WTC11 (cell line): ENCODE results near the gene FBRSL1. TPM values are rescaled to one million over a fixed set of nuclear protein-coding genes. Genes with fewer than 3 reads are reported as not detected.
"Not testable (repeated sequence)": the region's sequence is repeated elsewhere in the genome, so short reads cannot be mapped to it uniquely, and the experiment has no call there.

Experiments used
- ATAC-seq: fragments of 200-7000 bp; cut with Tn5 transposase; 2 replicates; pipeline ENCODE4 v1.10.0; 2021; ENCODE audit warnings: mild to moderate bottlenecking, moderate library complexity
- CTCF ChIA-PET: fragments of 300-600 bp; sonication (Branson Sonifier 250); formaldehyde crosslinking; loops from one replicate; lab custom pipeline; 2021; ENCODE audit warnings: antibody characterized with exemption; lab: Charles Lee
- POLR2A ChIA-PET: fragments of 350-600 bp; sonication (Branson Sonifier 250); formaldehyde crosslinking; loops from one replicate; lab custom pipeline; 2021; ENCODE audit warnings: antibody characterized with exemption; lab: Charles Lee
- DNase-seq: peaks from one replicate; pipeline ENCODE4 v3.0.0; 2021; ENCODE audit warnings: low spot score
- H3K27ac Mint-ChIP-seq: 2 replicates; pipeline ENCODE4 v1.8.0; 2021; ENCODE audit warnings: mixed read lengths
- H3K27me3 Mint-ChIP-seq: 2 replicates; pipeline ENCODE4 v1.8.0; 2021; ENCODE audit warnings: low read depth, mild to moderate bottlenecking, moderate library complexity, mixed read lengths
- H3K36me3 Mint-ChIP-seq: 2 replicates; pipeline ENCODE4 v1.8.0; 2021; ENCODE audit warnings: mixed read lengths
- H3K4me1 Mint-ChIP-seq: 2 replicates; pipeline ENCODE4 v1.8.0; 2022; ENCODE audit warnings: mixed read lengths
- H3K4me3 Mint-ChIP-seq: 2 replicates; pipeline ENCODE4 v1.8.0; 2021; ENCODE audit warnings: mild to moderate bottlenecking, moderate library complexity, mixed read lengths
- H3K9me3 Mint-ChIP-seq: 2 replicates; pipeline ENCODE4 v1.8.0; 2021; ENCODE audit warnings: mixed read lengths
- ATF1 ChIP-seq: sonication (generic); formaldehyde crosslinking; IDR thresholded peaks from 2 replicates; pipeline ENCODE4 v1.8.1; 2023; ENCODE audit warnings: mild to moderate bottlenecking, moderate library complexity, missing genetic modification reagents
- ETV6 ChIP-seq: sonication (generic); formaldehyde crosslinking; IDR thresholded peaks from 2 replicates; pipeline ENCODE4 v1.8.1; 2022; ENCODE audit warnings: mild to moderate bottlenecking, missing genetic modification reagents
- MXD4 ChIP-seq: fragments of 250-450 bp; sonication (Bioruptor Pico); IDR thresholded peaks from 2 replicates; pipeline ENCODE4 v1.8.0; 2021; ENCODE audit warnings: mild to moderate bottlenecking, moderate library complexity, borderline replicate concordance
- MYBL2 ChIP-seq: sonication (generic); formaldehyde crosslinking; IDR thresholded peaks from 2 replicates; pipeline ENCODE4 v1.8.1; 2023; ENCODE audit warnings: mild to moderate bottlenecking, moderate library complexity, missing genetic modification reagents
- NR2C2 ChIP-seq: sonication (generic); formaldehyde crosslinking; IDR thresholded peaks from 2 replicates; pipeline ENCODE4 v1.8.0; 2022; ENCODE audit warnings: mild to moderate bottlenecking, missing genetic modification reagents
- RORB ChIP-seq: fragments of 250-450 bp; sonication (Bioruptor Pico); IDR thresholded peaks from 2 replicates; pipeline ENCODE4 v1.9.0; 2021; ENCODE audit warnings: mild to moderate bottlenecking
- SOX15 ChIP-seq: fragments of 250-450 bp; sonication (Bioruptor Pico); IDR thresholded peaks from 2 replicates; pipeline ENCODE4 v1.9.0; 2021; ENCODE audit warnings: mild to moderate bottlenecking
- TEAD4 ChIP-seq: sonication (generic); formaldehyde crosslinking; IDR thresholded peaks from 2 replicates; pipeline ENCODE4 v1.8.0; 2022; ENCODE audit warnings: mild to moderate bottlenecking, missing genetic modification reagents
- TP53 ChIP-seq: sonication (generic); formaldehyde crosslinking; IDR thresholded peaks from 2 replicates; pipeline ENCODE4 v1.8.1; 2023; ENCODE audit warnings: mild to moderate bottlenecking, missing genetic modification reagents
- ZNF396 ChIP-seq: fragments of 250-450 bp; sonication (Bioruptor Pico); IDR thresholded peaks from 2 replicates; pipeline ENCODE4 v1.8.0; 2021; ENCODE audit warnings: mild to moderate bottlenecking, moderate library complexity, borderline replicate concordance
- ZNF423 ChIP-seq: fragments of 250-450 bp; sonication (Bioruptor Pico); IDR thresholded peaks from 2 replicates; pipeline ENCODE4 v2.1.2; 2022; ENCODE audit warnings: mild to moderate bottlenecking, moderate library complexity
- total RNA-seq: library from RNA; stranded (reverse); gene quantifications from 3 replicates; pipeline ENCODE4 v1.2.3, GENCODE V29; 2021
- TF ChIP-seq, protein P1 (sequence below): sonication (generic); formaldehyde crosslinking; IDR thresholded peaks from 2 replicates; pipeline ENCODE4 v1.8.1; 2022; ENCODE audit warnings: missing genetic modification reagents, borderline replicate concordance
- TF ChIP-seq, protein P2 (sequence below): sonication (generic); formaldehyde crosslinking; IDR thresholded peaks from 2 replicates; pipeline ENCODE4 v1.8.0; 2023; ENCODE audit warnings: mild to moderate bottlenecking, missing genetic modification reagents
- TF ChIP-seq, protein P3 (sequence below): sonication (generic); formaldehyde crosslinking; IDR thresholded peaks from 2 replicates; pipeline ENCODE4 v1.8.0; 2022; ENCODE audit warnings: mild to moderate bottlenecking, missing genetic modification reagents
- TF ChIP-seq, protein P4 (sequence below): sonication (generic); formaldehyde crosslinking; IDR thresholded peaks from 2 replicates; pipeline ENCODE4 v1.8.0; 2022; ENCODE audit warnings: mild to moderate bottlenecking, missing genetic modification reagents
- TF ChIP-seq, protein P5 (sequence below): fragments of 250-450 bp; sonication (Bioruptor Pico); IDR thresholded peaks from 2 replicates; pipeline ENCODE4 v1.8.0; 2021; ENCODE audit warnings: mild to moderate bottlenecking
- TF ChIP-seq, protein P6 (sequence below): sonication (generic); formaldehyde crosslinking; conservative IDR thresholded peaks from 2 replicates; pipeline ENCODE4 v1.8.1; 2023; ENCODE audit warnings: mild to moderate bottlenecking, low read depth, missing genetic modification reagents, moderate library complexity
- TF ChIP-seq, protein P7 (sequence below): fragments of 250-450 bp; sonication (Bioruptor Pico); conservative IDR thresholded peaks from 2 replicates; pipeline ENCODE4 v1.9.0; 2021; ENCODE audit warnings: mild to moderate bottlenecking

The FBRSL1 gene
- total RNA-seq, 1 experiment from 2014 or later: 129 TPM

DNA sequence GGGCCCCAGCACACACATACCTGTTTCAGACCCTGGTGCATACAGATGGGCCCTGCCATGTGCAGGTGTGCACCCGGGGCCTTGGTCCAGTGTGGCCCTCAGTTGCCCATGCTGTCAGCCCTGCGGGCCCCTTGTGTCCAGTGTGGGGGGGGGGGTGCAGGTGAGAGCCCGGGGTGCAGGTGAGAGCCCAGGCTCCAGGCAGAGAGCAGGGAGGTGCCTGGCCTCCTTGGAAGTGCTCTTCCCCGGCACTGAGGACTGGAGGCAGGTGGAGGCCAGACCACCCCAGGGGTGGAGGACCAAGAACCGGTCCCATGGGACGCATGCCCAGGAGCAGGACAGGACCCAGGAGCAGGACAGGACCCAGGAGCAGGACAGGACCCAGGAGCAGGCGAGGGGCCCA, 40.9 kb downstream of the FBRSL1 start:
- ATAC-seq: no peak
- peaks cover 52% of the 10 kb centered on the region for H3K27me3 Mint-ChIP-seq
- H3K36me3 Mint-ChIP-seq: peaks cover 38% of the 10 kb centered on the region
- ChIA-PET POLR2A (no interaction called here), CTCF (no interaction called here)
- peaks cover 4% of the 10 kb centered on the region for H3K4me1 Mint-ChIP-seq
- no peak for DNase-seq
- no peak overlapping the region for H3K27ac Mint-ChIP-seq
- no peak overlapping the region for H3K4me3 Mint-ChIP-seq
- peaks cover 34% of the 10 kb centered on the region for H3K9me3 Mint-ChIP-seq
- TF ChIP-seq TEAD4 (CRISPR knock-in tag) (no peak), TP53 (CRISPR knock-in tag) (no peak), SOX15 (CRISPR knock-in tag) (no peak), RORB (CRISPR knock-in tag) (no peak)
- TF ChIP-seq, all 79 proteins: peak for 0

DNA sequence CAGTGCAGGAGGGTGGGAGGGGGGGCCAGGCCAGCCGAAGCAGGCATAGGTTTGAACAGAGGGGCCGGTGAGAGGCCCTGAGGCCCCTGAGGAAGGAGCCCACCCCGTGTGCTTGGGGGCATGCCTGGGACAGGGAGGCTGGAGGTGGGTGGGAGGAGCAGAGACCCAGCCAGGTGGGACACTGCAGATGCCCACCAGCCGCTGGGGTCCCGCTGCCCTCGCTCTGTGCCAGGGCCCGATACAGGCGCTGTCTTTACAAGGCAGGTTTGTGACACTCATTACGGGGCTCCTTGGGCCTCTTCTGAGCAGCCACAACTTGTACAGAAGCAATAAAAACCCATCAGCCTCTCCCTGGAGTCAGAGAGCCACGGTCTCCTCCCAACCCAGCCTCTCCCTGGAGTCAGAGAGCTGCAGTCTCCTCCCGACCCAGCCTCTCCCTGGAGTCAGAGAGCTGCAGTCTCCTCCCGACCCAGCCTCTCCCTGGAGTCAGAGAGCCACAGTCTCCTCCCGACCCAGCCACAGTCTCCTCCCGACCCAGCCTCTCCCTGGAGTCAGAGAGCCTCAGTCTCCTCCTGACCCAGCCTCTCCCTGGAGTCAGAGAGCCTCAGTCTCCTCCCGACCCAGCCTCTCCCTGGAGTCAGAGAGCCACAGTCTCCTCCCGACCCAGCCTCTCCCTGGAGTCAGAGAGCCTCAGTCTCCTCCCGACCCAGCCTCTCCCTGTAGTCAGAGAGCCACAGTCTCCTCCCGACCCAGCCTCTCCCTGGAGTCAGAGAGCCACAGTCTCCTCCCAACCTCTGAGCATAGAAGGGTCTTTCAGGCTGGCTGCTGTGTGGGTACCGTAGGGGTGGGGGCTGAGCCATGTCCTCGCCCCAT, 43.0 kb downstream of the FBRSL1 start:
- H3K4me3 Mint-ChIP-seq, POLR2A ChIA-PET, H3K27ac Mint-ChIP-seq, CTCF ChIA-PET, ATAC-seq, H3K4me1 Mint-ChIP-seq: not testable (repeated sequence)
- DNase-seq: peak; percentile 53
- peaks cover 70% of the 10 kb centered on the region for H3K27me3 Mint-ChIP-seq
- H3K36me3 Mint-ChIP-seq: peaks cover 49% of the 10 kb centered on the region
- peaks cover 46% of the 10 kb centered on the region for H3K9me3 Mint-ChIP-seq

DNA sequence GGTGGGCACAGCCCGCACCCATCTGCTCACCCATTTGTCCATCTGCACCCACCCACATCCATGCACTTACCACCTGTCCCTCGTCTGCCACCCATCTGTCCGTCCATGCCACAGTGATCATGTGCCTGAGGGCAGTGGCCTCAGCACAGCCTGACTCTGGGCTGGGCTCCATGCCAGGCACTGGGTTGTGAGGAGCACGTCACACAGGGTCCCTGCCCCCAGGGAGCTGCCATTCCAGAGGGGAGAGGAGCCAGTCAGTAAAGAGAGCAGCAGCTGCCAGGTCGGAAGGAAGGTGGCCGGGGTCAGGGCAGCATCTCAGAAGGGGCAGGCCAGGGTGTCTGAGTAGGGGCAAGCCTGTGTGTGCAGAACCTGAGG, 43.6 kb downstream of the FBRSL1 start:
- Mint-ChIP-seq H3K4me3 (no peak overlapping the region), H3K27me3 (peaks cover 76% of the 10 kb centered on the region), H3K9me3 (peaks cover 46% of the 10 kb centered on the region), H3K36me3 (peaks cover 49% of the 10 kb centered on the region), H3K4me1 (no peaks in the 10 kb centered on the region), H3K27ac (no peak overlapping the region)
- TF ChIP-seq, protein P1, sequence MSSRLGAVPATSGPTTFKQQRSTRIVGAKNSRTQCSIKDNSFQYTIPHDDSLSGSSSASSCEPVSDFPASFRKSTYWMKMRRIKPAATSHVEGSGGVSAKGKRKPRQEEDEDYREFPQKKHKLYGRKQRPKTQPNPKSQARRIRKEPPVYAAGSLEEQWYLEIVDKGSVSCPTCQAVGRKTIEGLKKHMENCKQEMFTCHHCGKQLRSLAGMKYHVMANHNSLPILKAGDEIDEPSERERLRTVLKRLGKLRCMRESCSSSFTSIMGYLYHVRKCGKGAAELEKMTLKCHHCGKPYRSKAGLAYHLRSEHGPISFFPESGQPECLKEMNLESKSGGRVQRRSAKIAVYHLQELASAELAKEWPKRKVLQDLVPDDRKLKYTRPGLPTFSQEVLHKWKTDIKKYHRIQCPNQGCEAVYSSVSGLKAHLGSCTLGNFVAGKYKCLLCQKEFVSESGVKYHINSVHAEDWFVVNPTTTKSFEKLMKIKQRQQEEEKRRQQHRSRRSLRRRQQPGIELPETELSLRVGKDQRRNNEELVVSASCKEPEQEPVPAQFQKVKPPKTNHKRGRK (CRISPR knock-in tag): no peak
- TF ChIP-seq, protein P2, sequence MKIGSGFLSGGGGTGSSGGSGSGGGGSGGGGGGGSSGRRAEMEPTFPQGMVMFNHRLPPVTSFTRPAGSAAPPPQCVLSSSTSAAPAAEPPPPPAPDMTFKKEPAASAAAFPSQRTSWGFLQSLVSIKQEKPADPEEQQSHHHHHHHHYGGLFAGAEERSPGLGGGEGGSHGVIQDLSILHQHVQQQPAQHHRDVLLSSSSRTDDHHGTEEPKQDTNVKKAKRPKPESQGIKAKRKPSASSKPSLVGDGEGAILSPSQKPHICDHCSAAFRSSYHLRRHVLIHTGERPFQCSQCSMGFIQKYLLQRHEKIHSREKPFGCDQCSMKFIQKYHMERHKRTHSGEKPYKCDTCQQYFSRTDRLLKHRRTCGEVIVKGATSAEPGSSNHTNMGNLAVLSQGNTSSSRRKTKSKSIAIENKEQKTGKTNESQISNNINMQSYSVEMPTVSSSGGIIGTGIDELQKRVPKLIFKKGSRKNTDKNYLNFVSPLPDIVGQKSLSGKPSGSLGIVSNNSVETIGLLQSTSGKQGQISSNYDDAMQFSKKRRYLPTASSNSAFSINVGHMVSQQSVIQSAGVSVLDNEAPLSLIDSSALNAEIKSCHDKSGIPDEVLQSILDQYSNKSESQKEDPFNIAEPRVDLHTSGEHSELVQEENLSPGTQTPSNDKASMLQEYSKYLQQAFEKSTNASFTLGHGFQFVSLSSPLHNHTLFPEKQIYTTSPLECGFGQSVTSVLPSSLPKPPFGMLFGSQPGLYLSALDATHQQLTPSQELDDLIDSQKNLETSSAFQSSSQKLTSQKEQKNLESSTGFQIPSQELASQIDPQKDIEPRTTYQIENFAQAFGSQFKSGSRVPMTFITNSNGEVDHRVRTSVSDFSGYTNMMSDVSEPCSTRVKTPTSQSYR (CRISPR knock-in tag): no peak
- TF ChIP-seq ZNF396 (no peak), NR2C2 (no peak), TEAD4 (CRISPR knock-in tag) (no peak), ZNF423 (no peak), MXD4 (CRISPR knock-in tag) (no peak), ATF1 (no peak), ETV6 (CRISPR knock-in tag) (no peak), MYBL2 (CRISPR knock-in tag) (no peak)
- TF ChIP-seq, protein P3, sequence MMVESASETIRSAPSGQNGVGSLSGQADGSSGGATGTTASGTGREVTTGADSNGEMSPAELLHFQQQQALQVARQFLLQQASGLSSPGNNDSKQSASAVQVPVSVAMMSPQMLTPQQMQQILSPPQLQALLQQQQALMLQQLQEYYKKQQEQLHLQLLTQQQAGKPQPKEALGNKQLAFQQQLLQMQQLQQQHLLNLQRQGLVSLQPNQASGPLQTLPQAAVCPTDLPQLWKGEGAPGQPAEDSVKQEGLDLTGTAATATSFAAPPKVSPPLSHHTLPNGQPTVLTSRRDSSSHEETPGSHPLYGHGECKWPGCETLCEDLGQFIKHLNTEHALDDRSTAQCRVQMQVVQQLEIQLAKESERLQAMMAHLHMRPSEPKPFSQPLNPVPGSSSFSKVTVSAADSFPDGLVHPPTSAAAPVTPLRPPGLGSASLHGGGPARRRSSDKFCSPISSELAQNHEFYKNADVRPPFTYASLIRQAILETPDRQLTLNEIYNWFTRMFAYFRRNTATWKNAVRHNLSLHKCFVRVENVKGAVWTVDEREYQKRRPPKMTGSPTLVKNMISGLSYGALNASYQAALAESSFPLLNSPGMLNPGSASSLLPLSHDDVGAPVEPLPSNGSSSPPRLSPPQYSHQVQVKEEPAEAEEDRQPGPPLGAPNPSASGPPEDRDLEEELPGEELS (CRISPR knock-in tag): no peak
- TF ChIP-seq, protein P4, sequence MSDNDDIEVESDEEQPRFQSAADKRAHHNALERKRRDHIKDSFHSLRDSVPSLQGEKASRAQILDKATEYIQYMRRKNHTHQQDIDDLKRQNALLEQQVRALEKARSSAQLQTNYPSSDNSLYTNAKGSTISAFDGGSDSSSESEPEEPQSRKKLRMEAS (CRISPR knock-in tag): no peak
- TF ChIP-seq, protein P5, sequence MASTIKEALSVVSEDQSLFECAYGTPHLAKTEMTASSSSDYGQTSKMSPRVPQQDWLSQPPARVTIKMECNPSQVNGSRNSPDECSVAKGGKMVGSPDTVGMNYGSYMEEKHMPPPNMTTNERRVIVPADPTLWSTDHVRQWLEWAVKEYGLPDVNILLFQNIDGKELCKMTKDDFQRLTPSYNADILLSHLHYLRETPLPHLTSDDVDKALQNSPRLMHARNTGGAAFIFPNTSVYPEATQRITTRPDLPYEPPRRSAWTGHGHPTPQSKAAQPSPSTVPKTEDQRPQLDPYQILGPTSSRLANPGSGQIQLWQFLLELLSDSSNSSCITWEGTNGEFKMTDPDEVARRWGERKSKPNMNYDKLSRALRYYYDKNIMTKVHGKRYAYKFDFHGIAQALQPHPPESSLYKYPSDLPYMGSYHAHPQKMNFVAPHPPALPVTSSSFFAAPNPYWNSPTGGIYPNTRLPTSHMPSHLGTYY: no peak
- TF ChIP-seq, protein P6, sequence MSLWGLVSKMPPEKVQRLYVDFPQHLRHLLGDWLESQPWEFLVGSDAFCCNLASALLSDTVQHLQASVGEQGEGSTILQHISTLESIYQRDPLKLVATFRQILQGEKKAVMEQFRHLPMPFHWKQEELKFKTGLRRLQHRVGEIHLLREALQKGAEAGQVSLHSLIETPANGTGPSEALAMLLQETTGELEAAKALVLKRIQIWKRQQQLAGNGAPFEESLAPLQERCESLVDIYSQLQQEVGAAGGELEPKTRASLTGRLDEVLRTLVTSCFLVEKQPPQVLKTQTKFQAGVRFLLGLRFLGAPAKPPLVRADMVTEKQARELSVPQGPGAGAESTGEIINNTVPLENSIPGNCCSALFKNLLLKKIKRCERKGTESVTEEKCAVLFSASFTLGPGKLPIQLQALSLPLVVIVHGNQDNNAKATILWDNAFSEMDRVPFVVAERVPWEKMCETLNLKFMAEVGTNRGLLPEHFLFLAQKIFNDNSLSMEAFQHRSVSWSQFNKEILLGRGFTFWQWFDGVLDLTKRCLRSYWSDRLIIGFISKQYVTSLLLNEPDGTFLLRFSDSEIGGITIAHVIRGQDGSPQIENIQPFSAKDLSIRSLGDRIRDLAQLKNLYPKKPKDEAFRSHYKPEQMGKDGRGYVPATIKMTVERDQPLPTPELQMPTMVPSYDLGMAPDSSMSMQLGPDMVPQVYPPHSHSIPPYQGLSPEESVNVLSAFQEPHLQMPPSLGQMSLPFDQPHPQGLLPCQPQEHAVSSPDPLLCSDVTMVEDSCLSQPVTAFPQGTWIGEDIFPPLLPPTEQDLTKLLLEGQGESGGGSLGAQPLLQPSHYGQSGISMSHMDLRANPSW: no peak
- TF ChIP-seq, protein P7, sequence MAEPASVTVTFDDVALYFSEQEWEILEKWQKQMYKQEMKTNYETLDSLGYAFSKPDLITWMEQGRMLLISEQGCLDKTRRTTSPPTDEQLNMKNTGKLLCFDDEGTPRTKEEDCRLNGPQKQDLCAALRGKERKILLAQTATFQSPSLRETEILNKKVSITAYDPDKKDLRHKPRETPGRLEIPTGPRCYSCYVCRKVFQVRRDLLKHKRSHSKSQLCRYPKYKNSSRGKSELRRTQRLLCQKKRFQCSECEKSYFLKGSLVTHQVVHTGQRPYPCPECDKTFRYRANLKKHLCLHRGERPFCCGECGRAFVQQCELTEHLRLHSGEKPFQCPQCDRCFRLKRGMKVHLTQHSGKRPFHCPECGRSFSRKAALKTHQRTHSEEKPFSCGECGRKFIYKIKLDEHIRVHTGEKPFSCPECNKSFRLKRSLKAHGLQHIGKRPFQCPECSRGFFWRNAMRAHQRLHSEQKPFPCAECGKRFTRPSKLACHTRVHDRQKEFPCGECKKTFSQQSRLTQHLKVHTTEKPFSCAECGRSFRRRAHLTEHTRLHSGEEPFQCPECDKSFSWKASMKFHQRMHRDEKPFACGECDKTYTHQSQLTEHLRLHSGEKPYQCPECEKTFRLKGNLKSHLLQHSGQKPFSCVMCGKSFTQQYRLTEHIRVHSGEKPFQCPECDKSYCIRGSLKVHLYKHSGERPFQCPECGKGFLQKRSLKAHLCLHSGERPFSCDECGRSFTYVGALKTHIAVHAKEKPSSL: no peak
- POLR2A ChIA-PET: no interaction called here
- DNase-seq (no peak), ATAC-seq (no peak)
- CTCF ChIA-PET: no interaction called here
